GM12878 (cell line): Measurements from ENCODE around the gene RETSAT. TPM values are rescaled to one million over a fixed set of nuclear protein-coding genes. Genes with fewer than 3 reads are reported as not detected.

Experiments
- ATAC-seq: fragments of 200-7000 bp; cut with Tn5 transposase; 3 replicates; pipeline ENCODE4 v1.9.1; 2020; ENCODE audit warnings: mild to moderate bottlenecking, moderate library complexity
- BruUV-seq: library from RNA; stranded (reverse); fragments of 400-500 nt; replicated peaks from 2 replicates; lab custom pipeline; 2021; lab: Mats Ljungman, UMichigan
- CTCF ChIA-PET: fragments of 300-600 bp; sonication (Branson Sonifier 250); formaldehyde crosslinking; extraction: SDS; loops from one replicate; lab custom pipeline; 2021; ENCODE audit warnings: inconsistent platforms; lab: Yijun Ruan, JAX
- POLR2A ChIA-PET: fragments of 350-600 bp; formaldehyde crosslinking; extraction: SDS; loops from one replicate; lab custom pipeline; 2021; ENCODE audit warnings: inconsistent platforms; lab: Charles Lee
- RAD21 ChIA-PET: fragments of 300-600 bp; sonication (Branson Sonifier 250); formaldehyde crosslinking; loops from one replicate; lab custom pipeline; 2023; ENCODE audit warnings: antibody characterized with exemption; ENCODE audit not compliant: unreplicated experiment; lab: Charles Lee
- SMC1A ChIA-PET: fragments of 300-600 bp; sonication (Branson Sonifier 250); formaldehyde crosslinking; loops from one replicate; lab custom pipeline; 2023; ENCODE audit not compliant: unreplicated experiment, uncharacterized antibody; lab: Charles Lee
- DNase-seq: peaks from one replicate; pipeline ENCODE4 v3.0.0-alpha.2; 2011; ENCODE audit warnings: low read depth, low spot score
- FAIRE-seq: peaks from 3 replicates; lab custom pipeline; 2011; peaks lifted over from hg19 to GRCh38; lab: Jason Lieb, UNC
- H2AFZ ChIP-seq: 2 replicates; pipeline ENCODE4 v1.6.0; 2011; ENCODE audit warnings: low read depth, low read length, control low read depth; ENCODE audit not compliant: control insufficient read depth
- H3K27ac ChIP-seq: 2 replicates; pipeline ENCODE4 v1.5.1; 2011; ENCODE audit warnings: control low read depth; ENCODE audit not compliant: control insufficient read depth, insufficient read depth
- H3K27me3 ChIP-seq, 2 experiments: replicated peaks in 1 of 2; 2 replicates each; pipeline versions ENCODE4 v1.6.0 to v1.6.1; 2011; ENCODE audit warnings: low read length in 1 of 2; ENCODE audit not compliant: control insufficient read depth in 2 of 2, insufficient read depth in 2 of 2
- H3K36me3 ChIP-seq, 2 experiments: 2 replicates each; pipeline ENCODE4 v1.5.1; 2011; ENCODE audit warnings: low read length in 1 of 2; ENCODE audit not compliant: control insufficient read depth in 2 of 2, insufficient read depth in 2 of 2
- H3K4me1 ChIP-seq: 2 replicates; pipeline ENCODE4 v1.6.1; 2011; ENCODE audit warnings: mild to moderate bottlenecking, low read length, moderate library complexity, mixed read lengths; ENCODE audit not compliant: control insufficient read depth, insufficient read depth
- H3K4me2 ChIP-seq: 2 replicates; pipeline ENCODE4 v1.6.0; 2011; ENCODE audit warnings: control low read depth; ENCODE audit not compliant: control insufficient read depth, insufficient read depth
- H3K4me3 ChIP-seq: fragments of 200-600 bp; sonication (generic); 2 replicates; pipeline ENCODE4 v1.5.1; 2016
- H3K79me2 ChIP-seq: 2 replicates; pipeline ENCODE4 v1.6.0; 2011; ENCODE audit warnings: low read length; ENCODE audit not compliant: control insufficient read depth, insufficient read depth
- H3K9ac ChIP-seq: 2 replicates; pipeline ENCODE4 v1.8.0; 2011; ENCODE audit warnings: low read length, control low read depth, mixed read lengths; ENCODE audit not compliant: control insufficient read depth, insufficient read depth
- H3K9me3 ChIP-seq: replicated peaks from 3 replicates; pipeline ENCODE4 v1.5.1; 2011; ENCODE audit warnings: mild to moderate bottlenecking, low read length; ENCODE audit not compliant: control insufficient read depth, insufficient read depth
- H4K20me1 ChIP-seq: 2 replicates; pipeline ENCODE4 v1.6.0; 2011; ENCODE audit not compliant: control insufficient read depth, insufficient read depth
- E2F8 ChIP-seq: fragments of 450-650 bp; IDR thresholded peaks from 2 replicates; pipeline ENCODE4 v1.6.1; 2018; ENCODE audit warnings: mild to moderate bottlenecking, low read depth, moderate library complexity; ENCODE audit not compliant: partially characterized antibody
- ESRRA ChIP-seq: IDR thresholded peaks from 2 replicates; pipeline ENCODE4 v1.6.1; 2012; ENCODE audit warnings: mild to moderate bottlenecking, low read length, improper control_type of control experiment
- JUND ChIP-seq: IDR thresholded peaks from 2 replicates; pipeline ENCODE4 v1.6.1; 2012; ENCODE audit warnings: low read depth, mild to moderate bottlenecking, low read length, improper control_type of control experiment, moderate library complexity
- KAT2A ChIP-seq: conservative IDR thresholded peaks from 2 replicates; pipeline ENCODE4 v1.6.1; 2011; ENCODE audit warnings: low read depth, low read length; ENCODE audit not compliant: control insufficient read depth
- KLF5 ChIP-seq: fragments of 450-650 bp; IDR thresholded peaks from 2 replicates; pipeline ENCODE4 v1.6.1; 2014; ENCODE audit warnings: mild to moderate bottlenecking; ENCODE audit not compliant: partially characterized antibody
- MLLT1 ChIP-seq: fragments of 450-650 bp; IDR thresholded peaks from 2 replicates; pipeline ENCODE4 v1.6.1; 2016; ENCODE audit warnings: mild to moderate bottlenecking
- NFXL1 ChIP-seq: fragments of 450-650 bp; IDR thresholded peaks from 2 replicates; pipeline ENCODE4 v1.6.1; 2017; ENCODE audit warnings: antibody characterized with exemption, mild to moderate bottlenecking, borderline replicate concordance
- SIX5 ChIP-seq: IDR thresholded peaks from 2 replicates; pipeline ENCODE4 v1.6.1; 2011; ENCODE audit warnings: mild to moderate bottlenecking, low read depth, low read length, moderate library complexity; ENCODE audit not compliant: severe bottlenecking
- ZNF622 ChIP-seq: fragments of 450-650 bp; IDR thresholded peaks from 2 replicates; pipeline ENCODE4 v1.6.1; 2017; ENCODE audit warnings: mild to moderate bottlenecking, inconsistent platforms
- whole genome bisulfite sequencing: methylation state at CpG from one replicate; pipeline ENCODE4 v1.1.6; 2016; ENCODE audit warnings: low lambda C conversion rate; ENCODE audit not compliant: insufficient replicate concordance, insufficient coverage; ENCODE audit errors: missing lambda C conversion rate; 5-methylcytosine and 5-hydroxymethylcytosine counted together
- in situ Hi-C: fragments of 300-500 bp; cut with MboI; formaldehyde crosslinking; loops from 9 replicates; pipeline ENCODE4 v1.14.3; 2018; ENCODE audit warnings: mixed read lengths
- intact Hi-C: fragments of 100-400 bp; cut with micrococcal nuclease; formaldehyde crosslinking; loops from one replicate; pipeline ENCODE4 v1.14.2; 2022; ENCODE audit not compliant: unreplicated experiment
- polyA plus RNA-seq, 11 experiments: library from polyadenylated mRNA; depleted of rRNA in 4 of 11; unstranded in 6 of 11; stranded (reverse) in 5 of 11; fragments of >200 nt; fragmentation: Nextera tagmentation in 4 of 11; fragmentation: Illumina TruSeq in 1 of 11; extraction: Ambion mirVana in 4 of 11; extraction: Trizol in 1 of 11; gene quantifications; 1 replicate in 1 of 11; 2 replicates in 10 of 11; pipeline versions ENCODE4 v1.2.1 to v1.2.3, GENCODE V29; 2011 to 2016; ENCODE audit warnings: inconsistent platforms in 2 of 11, missing spikeins in 2 of 11, low read depth in 1 of 11
- total RNA-seq, 4 experiments: library from RNA; depleted of rRNA in 3 of 4; stranded (reverse); fragments of >200 nt in 3 of 4; fragmentation: Illumina TruSeq in 1 of 4; extraction: Trizol in 1 of 4; gene quantifications; 2 replicates each; pipeline versions ENCODE4 v1.2.1 to v1.2.3, GENCODE V29; 2013 to 2021

The RETSAT gene
- total and polyA plus RNA-seq, 10 of the 15 experiments (the other 5 are each of a cell fraction or from before 2014, with no cell fraction given): 3.3 to 28.8 (median 22.0) TPM

- FAIRE-seq: no peak
- Histone ChIP-seq H3K36me3 (peaks cover 15 to 36% of the 10 kb centered on the region in 2 experiments), H3K79me2 (peaks cover 81% of the 10 kb centered on the region), H3K27ac (no peak overlapping the region), H3K4me1 (peaks cover 4% of the 10 kb centered on the region; the same call in 1 of the 2 replicates), H3K27me3 (no peaks in the 10 kb centered on the region), H3K4me3 (0 out of 2 replicates have a peak overlapping the region, but pooled peaks have one; percentile 42), H4K20me1 (peaks cover 13% of the 10 kb centered on the region), H2AFZ (no peak overlapping the region), H3K4me2 (peak overlapping the region; percentile 66), H3K9me3 (no peaks in the 10 kb centered on the region), H3K9ac (no peak overlapping the region; the same call in 1 of the 2 replicates)
- in situ Hi-C loops: no loop called here
- WGBS: 92% methylated on average over 9 of the region's 9 CpGs
- DNase-seq: no peak
- CTCF ChIA-PET: interaction anchor here (0.5 to 0.9 kb wide), 4 partner anchors 226 to 1236 kb away, joined by 3 read pairs; no protein-coding TSS in a partner anchor
- RAD21 ChIA-PET: no interaction called here
- POLR2A ChIA-PET: interaction anchor here (0.7 to 1.5 kb wide), 3 partner anchors 31 to 299 kb away, joined by 3 to 4 read pairs (median 3); partner anchors contain the start of genes ELMOD3 and RETSAT
- intact Hi-C loops: no loop called here
- ATAC-seq: no peak
- TF ChIP-seq E2F8: no peak
- no peak for TF ChIP-seq JUND
- no peak for TF ChIP-seq ZNF622
- no peak for TF ChIP-seq NFXL1
- TF ChIP-seq KLF5: no peak
- TF ChIP-seq KAT2A: no peak
- TF ChIP-seq SIX5: no peak
- TF ChIP-seq ESRRA: no peak
- no peak for TF ChIP-seq MLLT1
- SMC1A ChIA-PET: interaction anchor here (1.0 to 1.1 kb wide), 2 partner anchors 13 to 33 kb away, joined by 3 read pairs; no protein-coding TSS in a partner anchor
- BruUV-seq: no TSS peak
These were observed 30.9 kb downstream of the RETSAT start for GRCh38 chr2:85323351-85323987.
